Smooth muscle cell (in vitro differentiated cells): ENCODE results near the gene CHST3. TPM values are rescaled to one million over a fixed set of nuclear protein-coding genes. Genes with fewer than 3 reads are reported as not detected.

Source experiments
- DNase-seq: peaks from one replicate; lab custom pipeline; 2025; ENCODE audit not compliant: unreplicated experiment; lab: John Stamatoyannopoulos, UW
- H2AFZ ChIP-seq: fragments of 200-600 bp; sonication (generic); 2 replicates; pipeline ENCODE4 v1.6.0; 2016; ENCODE audit warnings: antibody characterized with exemption, low read depth, mild to moderate bottlenecking
- H3F3A ChIP-seq: fragments of 200-600 bp; sonication (generic); 2 replicates; pipeline ENCODE4 v1.6.0; 2017; ENCODE audit warnings: antibody characterized with exemption, low read depth
- H3K27ac ChIP-seq: fragments of 200-600 bp; sonication (generic); 2 replicates; pipeline ENCODE4 v1.5.1; 2016; ENCODE audit warnings: low read depth, mild to moderate bottlenecking
- H3K27me3 ChIP-seq: fragments of 200-600 bp; sonication (generic); 2 replicates; pipeline ENCODE4 v1.6.1; 2016; ENCODE audit warnings: low read depth, mild to moderate bottlenecking
- H3K36me3 ChIP-seq: fragments of 200-600 bp; sonication (generic); 2 replicates; pipeline ENCODE4 v1.5.1; 2016; ENCODE audit warnings: low read depth
- H3K4me1 ChIP-seq: fragments of 200-600 bp; sonication (generic); 2 replicates; pipeline ENCODE4 v1.5.1; 2016; ENCODE audit warnings: low read depth
- H3K4me2 ChIP-seq: fragments of 200-600 bp; sonication (generic); 2 replicates; pipeline ENCODE4 v1.6.0; 2016; ENCODE audit warnings: mild to moderate bottlenecking
- H3K4me3 ChIP-seq: fragments of 200-600 bp; sonication (generic); 2 replicates; pipeline ENCODE4 v1.5.1; 2016; ENCODE audit warnings: mild to moderate bottlenecking
- H3K79me2 ChIP-seq: fragments of 200-600 bp; sonication (generic); 2 replicates; pipeline ENCODE4 v1.6.0; 2016; ENCODE audit warnings: low read depth, mild to moderate bottlenecking
- H3K9ac ChIP-seq: fragments of 200-600 bp; sonication (generic); 2 replicates; pipeline ENCODE4 v1.6.0; 2016; ENCODE audit warnings: low read depth
- H3K9me3 ChIP-seq: fragments of 200-600 bp; sonication (generic); replicated peaks from 2 replicates; pipeline ENCODE4 v1.5.1; 2016; ENCODE audit warnings: low read depth
- H4K20me1 ChIP-seq: fragments of 200-600 bp; sonication (generic); 2 replicates; pipeline ENCODE4 v1.6.0; 2016; ENCODE audit warnings: low read depth
- WGBS: methylation state at CpG from one replicate; pipeline ENCODE4 v1.1.7; 2016; ENCODE audit warnings: low lambda C conversion rate; 5-methylcytosine and 5-hydroxymethylcytosine counted together
- polyA plus RNA-seq: library from polyadenylated mRNA; unstranded; fragments of >200 nt; fragmentation: Nextera tagmentation; extraction: Ambion mirVana; gene quantifications from 2 replicates; pipeline ENCODE4 v1.2.1, GENCODE V29; 2016
- total RNA-seq: library from RNA; depleted of rRNA; stranded (reverse); fragments of >200 nt; gene quantifications from 2 replicates; pipeline ENCODE4 v1.2.3, GENCODE V29; 2014
- TF ChIP-seq, protein P1 (sequence below): fragments of 200-600 bp; sonication (generic); IDR thresholded peaks from 2 replicates; pipeline ENCODE4 v1.5.1; 2017; ENCODE audit warnings: borderline replicate concordance, mild to moderate bottlenecking, antibody characterized with exemption; ENCODE audit not compliant: insufficient read depth, poor library complexity, severe bottlenecking

Gene CHST3
- total and polyA plus RNA-seq, 2 experiments from 2014 or later: 7.0 to 10.6 TPM

DNA sequence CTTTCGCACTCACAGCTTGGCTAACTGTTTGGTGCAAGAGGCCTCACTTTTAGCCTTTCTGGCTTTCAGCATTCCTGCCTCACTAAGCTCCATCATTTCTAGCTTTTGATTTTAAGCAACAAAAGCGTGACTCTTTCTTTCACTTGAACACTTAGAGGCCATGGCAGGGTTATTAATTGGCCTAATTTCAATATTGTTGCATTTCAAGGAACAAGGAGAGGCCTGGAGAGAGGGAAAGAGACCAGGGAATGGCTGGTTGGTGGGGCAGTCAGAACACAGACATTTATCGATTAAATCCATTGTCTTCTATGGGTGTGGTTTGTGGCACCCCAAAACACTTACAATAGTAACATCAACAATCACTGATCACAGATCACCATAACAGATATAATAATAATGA, 31.3 kb downstream of the CHST3 start:
- Histone ChIP-seq H3F3A (peaks cover 3% of the 10 kb centered on the region), H4K20me1 (peaks cover 33% of the 10 kb centered on the region), H3K4me2 (no peak overlapping the region), H3K27ac (no peak overlapping the region), H3K79me2 (peaks cover 38% of the 10 kb centered on the region), H3K9me3 (no peaks in the 10 kb centered on the region), H3K4me1 (peaks cover 12% of the 10 kb centered on the region), H3K4me3 (no peak overlapping the region), H3K36me3 (no peaks in the 10 kb centered on the region), H3K9ac (no peak overlapping the region), H2AFZ (no peak overlapping the region), H3K27me3 (no peaks in the 10 kb centered on the region)
- WGBS: 99% methylated on average over 3 of the region's 3 CpGs
- TF ChIP-seq, protein P1, sequence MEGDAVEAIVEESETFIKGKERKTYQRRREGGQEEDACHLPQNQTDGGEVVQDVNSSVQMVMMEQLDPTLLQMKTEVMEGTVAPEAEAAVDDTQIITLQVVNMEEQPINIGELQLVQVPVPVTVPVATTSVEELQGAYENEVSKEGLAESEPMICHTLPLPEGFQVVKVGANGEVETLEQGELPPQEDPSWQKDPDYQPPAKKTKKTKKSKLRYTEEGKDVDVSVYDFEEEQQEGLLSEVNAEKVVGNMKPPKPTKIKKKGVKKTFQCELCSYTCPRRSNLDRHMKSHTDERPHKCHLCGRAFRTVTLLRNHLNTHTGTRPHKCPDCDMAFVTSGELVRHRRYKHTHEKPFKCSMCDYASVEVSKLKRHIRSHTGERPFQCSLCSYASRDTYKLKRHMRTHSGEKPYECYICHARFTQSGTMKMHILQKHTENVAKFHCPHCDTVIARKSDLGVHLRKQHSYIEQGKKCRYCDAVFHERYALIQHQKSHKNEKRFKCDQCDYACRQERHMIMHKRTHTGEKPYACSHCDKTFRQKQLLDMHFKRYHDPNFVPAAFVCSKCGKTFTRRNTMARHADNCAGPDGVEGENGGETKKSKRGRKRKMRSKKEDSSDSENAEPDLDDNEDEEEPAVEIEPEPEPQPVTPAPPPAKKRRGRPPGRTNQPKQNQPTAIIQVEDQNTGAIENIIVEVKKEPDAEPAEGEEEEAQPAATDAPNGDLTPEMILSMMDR: no peak
- no peak for DNase-seq

DNA sequence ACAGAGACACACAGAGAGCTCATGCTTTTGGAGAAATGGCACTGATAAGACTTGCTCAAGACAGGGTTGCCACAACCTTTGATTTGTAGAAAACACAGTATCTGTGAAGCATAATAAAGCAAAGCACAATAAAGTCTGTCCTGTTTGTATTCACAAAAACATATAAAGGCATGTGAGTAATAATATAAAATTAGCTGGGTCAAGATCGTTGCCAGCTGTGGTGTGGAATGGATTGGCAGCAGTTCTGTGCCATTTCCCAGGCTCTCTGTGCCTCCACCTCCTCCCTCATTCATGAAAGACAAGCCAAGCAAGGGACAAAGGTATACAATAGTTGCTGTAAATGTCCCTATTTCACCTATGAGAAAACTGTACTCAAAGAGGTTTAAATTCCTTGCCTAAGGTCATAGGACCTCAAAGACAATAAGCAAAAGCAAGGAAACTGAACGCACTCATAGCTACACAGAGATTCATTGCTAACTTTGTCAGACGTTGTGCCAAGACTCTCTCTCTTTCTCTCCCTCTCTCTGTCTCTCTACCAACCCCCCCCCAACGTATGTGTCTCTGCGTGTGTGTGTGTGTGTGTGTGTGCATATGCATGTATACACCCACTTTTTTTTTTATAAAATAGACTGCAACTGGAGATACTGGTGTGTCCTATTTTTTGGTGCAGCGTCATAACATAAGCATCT, 31.8 kb downstream of the CHST3 start:
- peaks cover 33% of the 10 kb centered on the region for H3K79me2 ChIP-seq
- DNase-seq: no peak
- WGBS: 83% methylated on average over 6 of the region's 6 CpGs
- H3K4me1 ChIP-seq: peaks cover 12% of the 10 kb centered on the region
- H3K4me3 ChIP-seq: no peak overlapping the region
- TF ChIP-seq, protein P1: no peak
- H3K27me3 ChIP-seq: no peaks in the 10 kb centered on the region
- no peak overlapping the region for H3K9ac ChIP-seq
- peaks cover 32% of the 10 kb centered on the region for H4K20me1 ChIP-seq
- peaks cover 3% of the 10 kb centered on the region for H3F3A ChIP-seq
- no peak overlapping the region for H2AFZ ChIP-seq
- H3K9me3 ChIP-seq: no peaks in the 10 kb centered on the region
- H3K4me2 ChIP-seq: no peak overlapping the region
- H3K27ac ChIP-seq: no peak overlapping the region
- no peaks in the 10 kb centered on the region for H3K36me3 ChIP-seq

DNA sequence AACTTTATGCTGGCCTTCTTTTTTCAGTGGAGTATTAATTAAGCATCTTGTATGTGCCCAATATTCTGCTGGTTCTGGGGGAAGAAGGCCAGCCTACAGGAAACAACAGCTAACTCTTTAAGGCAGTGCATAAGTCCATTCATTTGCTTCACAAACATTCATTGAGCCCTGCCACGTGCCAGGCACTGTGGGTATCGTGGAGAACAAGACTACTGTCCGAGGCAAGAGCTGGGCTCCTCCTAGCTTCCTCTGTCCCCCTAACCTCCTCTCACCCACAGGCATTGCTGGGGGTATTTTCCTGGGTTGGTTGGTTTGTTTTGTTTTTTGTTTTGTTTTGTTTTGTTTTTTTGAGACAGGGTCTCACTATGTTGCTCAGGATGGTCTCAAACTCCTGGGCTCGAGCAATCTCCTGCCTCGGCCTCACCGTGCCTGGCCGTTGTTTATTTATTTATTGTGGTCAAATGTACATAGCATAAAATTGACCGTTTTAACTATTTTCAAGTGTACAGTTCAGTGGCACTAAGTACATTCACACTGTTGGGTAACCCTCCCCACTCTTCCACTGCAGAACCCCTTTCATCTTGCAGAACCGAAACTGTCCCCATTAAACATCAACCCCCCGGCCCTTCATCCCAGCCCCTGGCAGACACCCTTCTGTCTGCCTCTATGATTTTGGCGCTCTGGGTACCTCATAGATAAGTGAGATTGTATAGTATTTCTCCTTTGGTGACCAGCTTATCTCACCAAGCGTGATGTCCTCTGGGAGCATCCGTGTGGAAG, 32.6 kb downstream of the CHST3 start:
- DNase-seq: no peak
- H3K4me3 ChIP-seq: no peak overlapping the region
- WGBS: 91% methylated on average over 13 of the region's 13 CpGs
- peaks cover 12% of the 10 kb centered on the region for H3K4me1 ChIP-seq
- peaks cover 3% of the 10 kb centered on the region for H3F3A ChIP-seq
- no peak overlapping the region for H2AFZ ChIP-seq
- no peak overlapping the region for H3K9ac ChIP-seq
- H3K9me3 ChIP-seq: no peaks in the 10 kb centered on the region
- H3K27ac ChIP-seq: no peak overlapping the region
- H3K79me2 ChIP-seq: peaks cover 25% of the 10 kb centered on the region
- no peaks in the 10 kb centered on the region for H3K27me3 ChIP-seq
- TF ChIP-seq, protein P1: no peak
- peaks cover 28% of the 10 kb centered on the region for H4K20me1 ChIP-seq
- no peaks in the 10 kb centered on the region for H3K36me3 ChIP-seq
- no peak overlapping the region for H3K4me2 ChIP-seq
